Keratinocyte (primary cell): Measurements from ENCODE around the gene TBKBP1. TPM values are rescaled to one million over a fixed set of nuclear protein-coding genes. Genes with fewer than 3 reads are reported as not detected.

ENCODE experiments used
- DNase-seq: peaks from one replicate; pipeline ENCODE4 v3.0.0-alpha.2; 2011; ENCODE audit warnings: low read depth, missing footprints, low spot score
- FAIRE-seq: peaks from 2 replicates; lab custom pipeline; 2011; peaks lifted over from hg19 to GRCh38; lab: Jason Lieb, UNC
- H2AFZ ChIP-seq: 2 replicates; pipeline ENCODE4 v1.6.0; 2012; ENCODE audit warnings: low read length, control low read depth, inconsistent platforms; ENCODE audit not compliant: control insufficient read depth
- H3K27ac ChIP-seq: 2 replicates; pipeline ENCODE4 v1.5.1; 2011; ENCODE audit warnings: low read length; ENCODE audit not compliant: control insufficient read depth, insufficient read depth
- H3K27me3 ChIP-seq: 3 replicates; pipeline ENCODE4 v1.6.0; 2011; ENCODE audit warnings: low read length; ENCODE audit not compliant: control insufficient read depth, insufficient read depth; ENCODE audit errors: extremely low read depth
- H3K36me3 ChIP-seq, 2 experiments: 2 replicates in 1 of 2; 3 replicates in 1 of 2; pipeline ENCODE4 v1.5.1; 2011; ENCODE audit warnings: low read length in 2 of 2, mild to moderate bottlenecking in 1 of 2; ENCODE audit not compliant: control insufficient read depth in 2 of 2, insufficient read depth in 2 of 2; ENCODE audit errors: extremely low read depth in 1 of 2
- H3K4me1 ChIP-seq: 3 replicates; pipeline ENCODE4 v1.5.1; 2011; ENCODE audit warnings: low read length; ENCODE audit not compliant: control insufficient read depth, insufficient read depth; ENCODE audit errors: extremely low read depth
- H3K4me2 ChIP-seq: 3 replicates; pipeline ENCODE4 v1.6.0; 2011; ENCODE audit warnings: low read depth, low read length; ENCODE audit not compliant: control insufficient read depth, insufficient read depth; ENCODE audit errors: extremely low read depth
- H3K4me3 ChIP-seq, 3 experiments: fragments of 200-600 bp in 1 of 3; sonication (generic) in 1 of 3; 2 replicates in 2 of 3; 3 replicates in 1 of 3; pipeline ENCODE4 v1.5.1; 2011 to 2016; ENCODE audit warnings: low read length in 3 of 3, mild to moderate bottlenecking in 3 of 3, control low read depth in 2 of 3, inconsistent platforms in 1 of 3, low read depth in 1 of 3, mixed read lengths in 1 of 3, mixed run types in 1 of 3, moderate library complexity in 1 of 3; ENCODE audit not compliant: control insufficient read depth in 2 of 3, insufficient read depth in 2 of 3; ENCODE audit errors: extremely low read depth in 1 of 3
- H3K79me2 ChIP-seq: 2 replicates; pipeline ENCODE4 v1.6.0; 2012; ENCODE audit warnings: low read length; ENCODE audit not compliant: control insufficient read depth, insufficient read depth
- H3K9ac ChIP-seq: 3 replicates; pipeline ENCODE4 v1.6.0; 2011; ENCODE audit warnings: low read length; ENCODE audit not compliant: control insufficient read depth, insufficient read depth; ENCODE audit errors: extremely low read depth
- H3K9me1 ChIP-seq: 3 replicates; pipeline ENCODE4 v1.6.0; 2011; ENCODE audit warnings: low read length; ENCODE audit not compliant: control insufficient read depth, insufficient read depth; ENCODE audit errors: extremely low read depth
- H3K9me3 ChIP-seq: 2 replicates; pipeline ENCODE4 v1.5.1; 2012; ENCODE audit warnings: low read depth, low read length; ENCODE audit not compliant: control insufficient read depth
- H4K20me1 ChIP-seq: 3 replicates; pipeline ENCODE4 v1.6.0; 2011; ENCODE audit warnings: low read length; ENCODE audit not compliant: control insufficient read depth, insufficient read depth; ENCODE audit errors: extremely low read depth
- EZH2 ChIP-seq: IDR thresholded peaks from one replicate; pipeline ENCODE4 v1.6.1; 2012; ENCODE audit warnings: inconsistent platforms, mild to moderate bottlenecking, low read length, moderate library complexity
- dilution Hi-C: fragments of 300-500 bp; cut with MboI; formaldehyde crosslinking; loops from one replicate; pipeline ENCODE4 v1.7.0; 2020; ENCODE audit warnings: low sequenced_read_pairs; ENCODE audit not compliant: extremely low pct_ligation_motif_present
- polyA plus RNA-seq, 5 experiments: library from polyadenylated mRNA; depleted of rRNA in 3 of 5; stranded (reverse) in 3 of 5; stranded (forward) in 1 of 5; unstranded in 1 of 5; fragments of >200 nt; gene quantifications; 1 replicate in 1 of 5; 2 replicates in 3 of 5; 3 replicates in 1 of 5; pipeline versions ENCODE4 v1.2.1 to v1.2.3, GENCODE V29; 2011 to 2012; ENCODE audit warnings: missing spikeins in 2 of 5, low read depth in 1 of 5, low replicate concordance in 1 of 5
- TF ChIP-seq, protein P1 (sequence below), 3 experiments: IDR thresholded peaks in 1 of 3; conservative IDR thresholded peaks in 1 of 3; optimal IDR thresholded peaks in 1 of 3; 2 replicates in 2 of 3; 3 replicates in 1 of 3; pipeline versions ENCODE3 to v1.5.1; 2011; ENCODE audit warnings: low read length in 3 of 3, mild to moderate bottlenecking in 3 of 3, moderate library complexity in 2 of 3, control low read depth in 1 of 3, inconsistent platforms in 1 of 3; ENCODE audit not compliant: insufficient read depth in 2 of 3; ENCODE audit errors: extremely low read depth in 1 of 3

TBKBP1 gene
- polyA plus RNA-seq, 1 donor (not counting 4 experiments of a cell fraction or from before 2014, with no cell fraction given), result 4.3 TPM

DNA sequence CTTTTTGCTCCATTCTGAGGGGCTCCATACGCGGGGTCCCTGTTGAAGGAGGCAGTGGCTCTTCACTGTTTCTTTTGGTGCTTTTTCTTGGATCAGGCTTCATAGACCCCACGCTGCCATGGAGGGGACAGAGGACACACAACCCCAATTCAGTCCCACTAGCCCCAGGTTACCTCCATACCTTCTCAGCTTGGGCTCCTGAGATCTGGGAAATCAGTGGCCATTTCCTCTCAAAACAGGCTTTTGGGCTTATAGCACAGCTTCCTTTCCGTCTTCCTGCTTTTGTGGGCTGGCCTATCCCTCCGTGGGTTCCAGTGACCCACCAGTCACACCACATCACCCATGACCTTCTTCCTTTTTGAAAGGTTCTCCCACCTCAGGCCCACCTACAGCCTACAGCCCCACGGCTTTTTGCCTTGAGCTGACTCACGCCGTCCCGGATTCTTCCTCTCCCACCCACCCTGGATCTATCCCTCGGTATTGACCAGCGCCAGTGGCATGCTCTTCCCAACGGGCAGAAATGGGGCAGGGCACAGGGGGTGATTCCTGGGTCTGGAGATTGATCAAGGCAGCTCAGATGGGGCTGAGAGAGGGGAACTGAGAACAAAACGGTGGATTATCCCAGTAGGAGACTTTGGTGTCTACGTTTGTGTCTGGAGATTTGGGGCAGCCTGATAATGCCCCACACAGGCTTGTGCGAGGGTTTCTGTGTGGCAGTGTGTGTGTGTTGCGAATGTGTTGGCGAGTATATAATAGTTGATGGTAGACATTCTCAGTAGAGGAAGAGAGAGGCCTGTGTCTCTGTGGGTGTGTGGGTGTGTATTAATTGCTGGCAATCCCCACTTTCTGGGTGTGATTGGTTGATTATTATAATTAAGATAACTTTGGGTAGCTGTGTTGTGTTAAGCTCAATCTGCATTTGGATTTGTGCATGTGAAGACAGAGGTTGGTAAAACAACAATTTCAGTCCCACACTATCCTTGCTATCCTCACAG is 42.8 kb downstream of the TBKBP1 start:
- Histone ChIP-seq H3K36me3 (no peaks in the 10 kb centered on the region), H3K9me1 (no peaks in the 10 kb centered on the region), H3K9ac (no peak overlapping the region), H4K20me1 (no peaks in the 10 kb centered on the region), H3K4me2 (no peak overlapping the region), H3K27ac (no peak overlapping the region), H3K4me1 (no peaks in the 10 kb centered on the region), H3K27me3 (peaks cover 56% of the 10 kb centered on the region), H3K9me3 (no peaks in the 10 kb centered on the region), H3K79me2 (no peaks in the 10 kb centered on the region), H2AFZ (no peak overlapping the region), H3K4me3 (no peak overlapping the region)
- FAIRE-seq (no peak), DNase-seq (no peak)
- TF ChIP-seq, protein P1, sequence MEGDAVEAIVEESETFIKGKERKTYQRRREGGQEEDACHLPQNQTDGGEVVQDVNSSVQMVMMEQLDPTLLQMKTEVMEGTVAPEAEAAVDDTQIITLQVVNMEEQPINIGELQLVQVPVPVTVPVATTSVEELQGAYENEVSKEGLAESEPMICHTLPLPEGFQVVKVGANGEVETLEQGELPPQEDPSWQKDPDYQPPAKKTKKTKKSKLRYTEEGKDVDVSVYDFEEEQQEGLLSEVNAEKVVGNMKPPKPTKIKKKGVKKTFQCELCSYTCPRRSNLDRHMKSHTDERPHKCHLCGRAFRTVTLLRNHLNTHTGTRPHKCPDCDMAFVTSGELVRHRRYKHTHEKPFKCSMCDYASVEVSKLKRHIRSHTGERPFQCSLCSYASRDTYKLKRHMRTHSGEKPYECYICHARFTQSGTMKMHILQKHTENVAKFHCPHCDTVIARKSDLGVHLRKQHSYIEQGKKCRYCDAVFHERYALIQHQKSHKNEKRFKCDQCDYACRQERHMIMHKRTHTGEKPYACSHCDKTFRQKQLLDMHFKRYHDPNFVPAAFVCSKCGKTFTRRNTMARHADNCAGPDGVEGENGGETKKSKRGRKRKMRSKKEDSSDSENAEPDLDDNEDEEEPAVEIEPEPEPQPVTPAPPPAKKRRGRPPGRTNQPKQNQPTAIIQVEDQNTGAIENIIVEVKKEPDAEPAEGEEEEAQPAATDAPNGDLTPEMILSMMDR (optimal IDR thresholded peaks at IDR 0.05 in 1 of 3, IDR thresholded peaks at IDR 0.05 in 1 of 3, conservative IDR thresholded peaks at IDR 0.05 in 1 of 3; ENCODE audit: extremely low read depth in 1 of 3, insufficient read depth in 2 of 3, low read length in 3 of 3), result no peak
- TF ChIP-seq EZH2, result no peak
- dilution Hi-C loops, result no loop called here

DNA sequence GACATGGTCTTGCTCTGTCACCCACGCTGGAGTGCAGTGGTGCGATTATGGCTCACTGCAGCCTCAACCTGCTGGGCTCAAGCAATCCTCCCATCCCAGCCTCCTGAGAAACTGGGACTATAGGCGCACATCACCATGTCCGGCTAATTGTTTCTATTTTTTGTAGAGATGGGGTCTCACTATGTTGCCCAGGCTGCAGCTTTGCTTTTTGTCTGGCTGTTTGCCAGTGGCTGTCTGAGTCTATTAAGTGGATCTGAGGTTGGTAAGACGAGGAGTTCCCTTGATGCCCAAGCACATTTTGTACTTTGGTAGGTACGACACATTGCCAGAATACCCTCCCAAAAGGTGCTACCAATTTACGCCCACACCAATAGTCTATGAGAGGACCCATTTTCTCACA is 44.2 kb downstream of the TBKBP1 start:
- no peaks in the 10 kb centered on the region for H3K36me3 ChIP-seq
- no peaks in the 10 kb centered on the region for H4K20me1 ChIP-seq
- FAIRE-seq (no peak), DNase-seq (no peak)
- H3K4me1 ChIP-seq, result no peaks in the 10 kb centered on the region
- H3K9me3 ChIP-seq, result no peaks in the 10 kb centered on the region
- dilution Hi-C loops, result no loop called here
- no peak overlapping the region for H3K27ac ChIP-seq
- H3K9me1 ChIP-seq, result no peaks in the 10 kb centered on the region
- TF ChIP-seq, protein P1 (optimal IDR thresholded peaks at IDR 0.05 in 1 of 3, IDR thresholded peaks at IDR 0.05 in 1 of 3, conservative IDR thresholded peaks at IDR 0.05 in 1 of 3; ENCODE audit: extremely low read depth in 1 of 3, insufficient read depth in 2 of 3, low read length in 3 of 3), result no peak
- TF ChIP-seq EZH2, result no peak
- peaks cover 51% of the 10 kb centered on the region for H3K27me3 ChIP-seq
- H3K4me2 ChIP-seq, result no peak overlapping the region
- H2AFZ ChIP-seq, result no peak overlapping the region
- no peak overlapping the region for H3K9ac ChIP-seq
- H3K79me2 ChIP-seq, result no peaks in the 10 kb centered on the region
- no peak overlapping the region for H3K4me3 ChIP-seq
